ENCODE results near the gene PMVK.
A peak's percentile ranks its signal among the peaks of the same experiment; 100 is the strongest.

Gene PMVK

DNA sequence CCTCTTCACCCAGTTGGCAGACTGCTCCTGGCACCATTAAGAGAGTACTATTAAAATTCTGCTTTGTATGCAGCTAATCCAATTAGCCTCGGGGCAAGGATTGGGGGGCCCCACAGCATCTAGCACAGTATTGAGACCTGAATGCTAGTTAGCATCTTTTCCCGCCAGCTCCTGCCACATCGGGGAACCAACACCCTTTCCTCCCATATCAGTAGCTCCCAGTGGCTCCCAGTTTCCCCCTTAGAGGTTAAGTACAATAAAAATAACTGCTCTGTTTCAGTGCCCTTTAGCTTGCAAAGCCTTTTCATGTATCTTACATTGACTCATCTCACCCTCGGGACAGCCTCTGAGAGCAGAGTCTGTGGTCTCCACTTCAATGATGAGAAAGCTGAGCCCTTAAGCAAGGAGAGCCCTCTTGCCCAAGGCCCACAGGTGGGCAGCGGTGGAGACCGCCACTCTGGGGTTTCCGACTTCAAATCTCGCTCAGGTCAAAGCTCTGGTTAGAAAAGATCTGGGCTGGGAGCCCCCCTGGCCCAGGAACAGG lies 4.2 kb upstream of the PMVK start:
- no peak overlapping the region for H3K4me3 ChIP-seq (replicated peaks; ENCODE audit: low read depth, low read length)
- TF ChIP-seq CTCF (IDR thresholded peaks at IDR 0.05; ENCODE audit: low read depth, low read length, missing control alignments) = no peak
- DNase-seq (ENCODE audit: extremely low read depth, low read depth) = no peak

DNA sequence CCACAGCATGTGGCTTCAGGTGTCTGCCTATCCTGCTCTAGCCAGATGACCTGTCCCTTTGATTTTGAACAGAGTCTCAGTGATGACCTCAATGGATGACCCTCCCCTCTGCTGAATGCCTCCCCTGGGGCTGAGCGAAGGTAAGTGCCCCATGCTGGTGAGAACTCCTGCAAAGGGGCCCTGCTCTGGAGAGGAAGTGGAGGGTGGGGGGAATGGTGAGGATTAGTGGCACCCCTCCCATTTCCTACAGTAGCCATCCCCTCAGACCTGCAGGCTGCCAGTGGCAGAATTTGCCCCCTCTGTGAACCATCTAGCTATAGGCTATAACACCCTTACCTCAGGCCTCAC lies 3.7 kb upstream of the PMVK start:
- H3K4me3 ChIP-seq (replicated peaks; ENCODE audit: low read depth, low read length) = no peak overlapping the region
- TF ChIP-seq CTCF (IDR thresholded peaks at IDR 0.05; ENCODE audit: low read depth, low read length, missing control alignments) = no peak
- DNase-seq (ENCODE audit: extremely low read depth, low read depth) = no peak

DNA sequence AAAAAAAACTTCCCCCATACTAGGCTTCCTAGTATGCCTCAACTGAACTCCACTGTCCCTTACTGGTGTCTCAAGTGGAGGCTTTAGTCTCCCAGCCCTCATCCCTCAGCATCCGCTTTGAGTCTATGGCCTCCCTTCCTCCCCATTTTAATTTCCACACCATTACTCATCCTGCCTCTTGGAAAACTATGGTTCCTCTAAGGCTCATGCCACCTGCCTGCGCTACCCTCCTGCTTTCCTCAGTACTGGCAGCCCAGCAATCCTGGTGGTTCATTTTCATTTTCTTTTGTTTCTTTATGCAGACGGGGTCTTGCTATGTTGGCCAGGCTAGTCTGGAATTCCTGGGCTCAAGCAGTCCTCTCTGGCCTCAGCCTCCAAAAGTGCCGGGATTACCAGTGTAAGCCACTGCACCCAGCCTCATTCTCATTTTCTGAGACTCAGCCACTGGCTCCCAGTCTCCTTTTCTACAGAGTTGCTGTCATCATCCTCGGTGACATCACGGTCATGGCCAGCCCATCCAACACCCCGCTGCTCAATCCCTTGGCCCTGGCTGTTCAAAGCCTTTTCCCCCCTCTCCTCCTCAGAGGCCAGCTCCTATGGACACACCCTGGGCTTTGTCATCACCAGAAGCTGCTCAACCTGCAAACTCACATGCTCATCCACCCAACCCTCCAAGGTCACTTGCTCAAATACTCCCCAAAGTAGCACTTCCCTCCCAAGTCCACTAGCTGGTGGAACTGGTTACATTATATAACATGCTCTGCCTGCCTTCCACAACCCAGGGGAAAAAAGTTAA lies 2.3 kb upstream of the PMVK start:
- no peak for TF ChIP-seq CTCF (IDR thresholded peaks at IDR 0.05; ENCODE audit: low read depth, low read length, missing control alignments)
- no peak for DNase-seq (ENCODE audit: extremely low read depth, low read depth)
- no peak overlapping the region for H3K4me3 ChIP-seq (replicated peaks; ENCODE audit: low read depth, low read length)

GRCh38 chr1:154937988-154938386 lies 1.5 kb upstream of the PMVK start:
- DNase-seq (ENCODE audit: extremely low read depth, low read depth) = no peak
- no peak for TF ChIP-seq CTCF (IDR thresholded peaks at IDR 0.05; ENCODE audit: low read depth, low read length, missing control alignments)
- H3K4me3 ChIP-seq (replicated peaks; ENCODE audit: low read depth, low read length) = peak overlapping the region; percentile 56

GRCh38 chr1:154937085-154937987 lies 817 bp upstream of the PMVK start:
- H3K4me3 ChIP-seq (replicated peaks; ENCODE audit: low read depth, low read length) = peak overlapping the region; percentile 56
- TF ChIP-seq CTCF (IDR thresholded peaks at IDR 0.05; ENCODE audit: low read depth, low read length, missing control alignments) = peak; percentile 12
- peak; percentile 83 for DNase-seq (ENCODE audit: extremely low read depth, low read depth)

- peak overlapping the region; percentile 56 for H3K4me3 ChIP-seq (replicated peaks; ENCODE audit: low read depth, low read length)
- no peak for DNase-seq (ENCODE audit: extremely low read depth, low read depth)
- no peak for TF ChIP-seq CTCF (IDR thresholded peaks at IDR 0.05; ENCODE audit: low read depth, low read length, missing control alignments)
These were observed 567 bp downstream of the PMVK start for GRCh38 chr1:154935749-154936554.

All from HFF-Myc (cell line).